Stomach (tissue), 9 donors: ENCODE measurements around the gene CSNK1G1. TPM values are rescaled to one million over a fixed set of nuclear protein-coding genes. Genes with fewer than 3 reads are reported as not detected.
"Not testable (repeated sequence)": the region's sequence is repeated elsewhere in the genome, so short reads cannot be mapped to it uniquely, and the experiment has no call there.

ENCODE experiments used
- DNase-seq, 2 donors: peaks; one replicate each; pipeline versions ENCODE4 v3.0.0 to v3.0.0-alpha.2; 2013 to 2019
- H3K27ac ChIP-seq, 5 donors: fragments of 200-600 bp in 4 of 5; sonication (generic) in 4 of 5; one replicate each; pipeline ENCODE4 v1.5.1; 2013 to 2019; ENCODE audit warnings: mild to moderate bottlenecking in 1 of 5, moderate library complexity in 1 of 5
- H3K27me3 ChIP-seq, 3 donors: fragments of 200-600 bp; sonication (generic); one replicate each; pipeline ENCODE4 v1.5.1; 2017 to 2019; ENCODE audit warnings: mixed run types in 1 of 3
- H3K36me3 ChIP-seq, 4 donors: fragments of 200-600 bp; sonication (generic); 1 replicate in 3 of 4; 2 replicates in 1 of 4; pipeline ENCODE4 v1.5.1; 2016 to 2019
- H3K4me1 ChIP-seq, 4 donors: fragments of 200-600 bp; sonication (generic); one replicate each; pipeline ENCODE4 v1.5.1; 2016 to 2019
- H3K4me3 ChIP-seq, 4 donors: fragments of 200-600 bp; sonication (generic) in 3 of 4; one replicate each; pipeline ENCODE4 v1.5.1; 2016 to 2019; ENCODE audit warnings: mild to moderate bottlenecking in 1 of 4
- H3K9me3 ChIP-seq, 4 donors: fragments of 200-600 bp; sonication (generic); one replicate each; pipeline ENCODE4 v1.5.1; 2016 to 2019
- CTCF ChIP-seq, 7 experiments: fragments of 450-650 bp in 4 of 7; fragments of 200-600 bp in 3 of 7; sonication (generic) in 3 of 7; IDR thresholded peaks; one replicate each; pipeline ENCODE4 v1.5.1; 2016 to 2019; ENCODE audit warnings: antibody characterized with exemption in 7 of 7, control low read depth in 2 of 7, mild to moderate bottlenecking in 1 of 7
- EP300 ChIP-seq: sonication (generic); formaldehyde crosslinking; IDR thresholded peaks from one replicate; pipeline ENCODE4 v1.6.1; 2017; ENCODE audit warnings: antibody characterized with exemption
- POLR2A ChIP-seq, 4 donors: fragments of 450-650 bp; IDR thresholded peaks; one replicate each; pipeline ENCODE4 v1.6.1; 2016; ENCODE audit warnings: antibody characterized with exemption in 4 of 4, control low read depth in 2 of 4, mild to moderate bottlenecking in 1 of 4, moderate library complexity in 1 of 4
- POLR2AphosphoS5 ChIP-seq, 3 donors: sonication (generic); formaldehyde crosslinking; IDR thresholded peaks; one replicate each; pipeline ENCODE4 v1.6.1; 2016; ENCODE audit warnings: antibody characterized with exemption in 3 of 3
- WGBS, 5 donors: extraction: QIAGEN DNeasy Blood & Tissue Kit in 3 of 5; methylation state at CpG; one replicate each; pipeline versions ENCODE4 v1.1.5 to v1.1.7; 2013 to 2018; 5-methylcytosine and 5-hydroxymethylcytosine counted together
- intact Hi-C: fragments of 100-400 bp; cut with DNase I; formaldehyde crosslinking; loops from one replicate; pipeline ENCODE4 v1.15.1; 2023; ENCODE audit warnings: low total_unique reads
- polyA plus RNA-seq, 3 donors: library from polyadenylated mRNA; stranded (reverse); fragments of 200-250 nt; gene quantifications; one replicate each; pipeline ENCODE4 v1.2.3, GENCODE V29; 2013
- total RNA-seq, 5 donors: library from RNA; depleted of rRNA; stranded (reverse); fragments of >200 nt; gene quantifications; one replicate each; pipeline versions ENCODE4 v1.1.0 to v1.2.3, GENCODE V29; 2014 to 2016
- donor health status: healthy with polysubstance abuse.
- donor health status: Bipolar disorder and iron deficiency.
- donor health status: healthy.

The CSNK1G1 gene
- total and polyA plus RNA-seq, 8 donors = 2.4 to 63.1 (median 5.4) TPM

DNA sequence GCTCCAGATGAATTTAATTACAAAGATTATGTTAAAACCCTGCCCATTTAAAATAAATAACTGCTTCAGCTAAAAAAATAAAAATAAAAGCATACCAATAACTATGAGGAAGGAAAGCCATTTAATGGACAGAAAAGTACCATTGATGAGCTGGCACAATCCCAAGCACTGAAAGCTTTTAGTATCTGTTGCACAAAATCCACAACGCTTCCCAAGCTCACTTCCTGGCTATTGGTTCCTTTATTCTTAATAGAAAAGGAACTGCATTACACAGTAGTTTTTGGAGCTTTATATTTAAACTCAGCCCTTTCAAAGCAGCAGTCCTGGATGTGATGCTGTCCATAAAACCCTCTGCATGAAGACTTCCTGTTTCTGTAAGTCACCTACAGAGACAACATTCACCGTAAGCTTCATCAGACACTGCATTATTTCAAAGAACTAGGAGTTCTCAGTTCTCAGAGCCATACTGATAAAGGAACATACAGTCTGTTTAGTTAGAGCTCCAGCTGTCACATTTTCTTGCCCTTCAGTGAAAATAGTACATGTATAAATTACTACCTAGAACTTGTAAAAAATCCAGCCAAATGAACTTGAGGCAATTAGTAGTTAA, 81.5 kb downstream of the CSNK1G1 start:
- no peak overlapping the region for H3K4me3 ChIP-seq
- DNase-seq = peak in 1 of 2 donors; percentile 30
- 54 to 73% (median 60%) methylated on average over 2 of the region's 2 CpGs for WGBS, 5 donors
- intact Hi-C loops = no loop called here
- no peaks in the 10 kb centered on the region for H3K27me3 ChIP-seq
- no peak overlapping the region for H3K27ac ChIP-seq
- no peaks in the 10 kb centered on the region for H3K36me3 ChIP-seq
- no peak for TF ChIP-seq EP300
- no peak for TF ChIP-seq CTCF (IDR thresholded peaks at IDR 0.05)
- H3K4me1 ChIP-seq = peaks cover 0 to 9% (median 2%) of the 10 kb centered on the region in 4 donors
- H3K9me3 ChIP-seq = no peaks in the 10 kb centered on the region

GRCh38 chr15:64267331-64267973, 88.5 kb downstream of the CSNK1G1 start:
- intact Hi-C loops = no loop called here
- Histone ChIP-seq H3K4me3 (no peak overlapping the region), H3K36me3 (no peaks in the 10 kb centered on the region), H3K27ac (no peak overlapping the region), H3K27me3 (no peaks in the 10 kb centered on the region), H3K9me3 (no peaks in the 10 kb centered on the region), H3K4me1 (no peaks in the 10 kb centered on the region)
- TF ChIP-seq POLR2AphosphoS5 (IDR thresholded peaks at IDR 0.05) (no peak), POLR2A (IDR thresholded peaks at IDR 0.05) (no peak), EP300 (no peak), CTCF (IDR thresholded peaks at IDR 0.05) (no peak)
- no peak for DNase-seq
- WGBS, 5 donors = 89 to 100% (median 92%) methylated on average over 1 of the region's 1 CpG

GRCh38 chr15:64265188-64265587, 90.8 kb downstream of the CSNK1G1 start:
- H3K4me1 ChIP-seq, H3K9me3 ChIP-seq, H3K4me3 ChIP-seq, H3K36me3 ChIP-seq, DNase-seq, H3K27me3 ChIP-seq, intact Hi-C loops, H3K27ac ChIP-seq: not testable (repeated sequence)
- 84 to 88% (median 85%) methylated on average over 1 of the region's 1 CpG for WGBS, 5 donors

GRCh38 chr15:64264502-64264901, 91.5 kb downstream of the CSNK1G1 start:
- DNase-seq = no peak
- no peaks in the 10 kb centered on the region for H3K4me1 ChIP-seq
- no peak overlapping the region for H3K4me3 ChIP-seq
- no peak overlapping the region for H3K27ac ChIP-seq
- no peaks in the 10 kb centered on the region for H3K9me3 ChIP-seq
- intact Hi-C loops = no loop called here
- no peaks in the 10 kb centered on the region for H3K36me3 ChIP-seq
- no peak for TF ChIP-seq POLR2AphosphoS5 (IDR thresholded peaks at IDR 0.05)
- H3K27me3 ChIP-seq = no peaks in the 10 kb centered on the region
- 85 to 94% (median 92%) methylated on average over 4 of the region's 4 CpGs for WGBS, 5 donors

GRCh38 chr15:64263567-64263966, 92.4 kb downstream of the CSNK1G1 start:
- H3K27ac ChIP-seq = no peak overlapping the region
- DNase-seq = no peak
- H3K4me3 ChIP-seq = no peak overlapping the region
- TF ChIP-seq EP300 = no peak
- no peaks in the 10 kb centered on the region for H3K9me3 ChIP-seq
- intact Hi-C loops = no loop called here
- no peaks in the 10 kb centered on the region for H3K36me3 ChIP-seq
- WGBS, 5 donors = 63 to 87% (median 80%) methylated on average over 2 of the region's 2 CpGs
- no peaks in the 10 kb centered on the region for H3K27me3 ChIP-seq
- H3K4me1 ChIP-seq = no peaks in the 10 kb centered on the region

DNA sequence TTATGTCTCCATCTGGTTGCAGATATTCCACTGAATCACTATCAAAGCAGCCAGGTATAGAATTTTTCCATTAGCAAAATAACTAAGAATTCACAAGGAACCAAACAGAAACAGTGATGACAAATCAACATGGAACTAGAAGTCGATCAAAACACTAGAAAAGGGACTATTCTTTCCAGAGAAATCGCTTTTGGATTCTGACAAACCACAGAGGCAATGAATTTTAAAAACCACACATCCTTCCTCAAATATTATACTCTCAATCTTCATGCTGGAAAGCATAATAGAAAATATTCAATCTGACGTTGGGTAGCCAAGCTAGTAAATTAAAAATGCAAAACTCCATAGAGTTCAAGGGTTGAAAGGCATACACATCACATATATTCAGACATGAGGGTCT, 99.9 kb downstream of the CSNK1G1 start:
- intact Hi-C loops = no loop called here
- no peak overlapping the region for H3K4me3 ChIP-seq
- no peak overlapping the region for H3K27ac ChIP-seq
- no peak for TF ChIP-seq EP300
- 85 to 95% (median 87%) methylated on average over 3 of the region's 3 CpGs for WGBS, 5 donors
- H3K9me3 ChIP-seq = no peaks in the 10 kb centered on the region
- peaks cover 0 to 16% (median 9%) of the 10 kb centered on the region in 4 donors for H3K36me3 ChIP-seq
- H3K27me3 ChIP-seq = no peaks in the 10 kb centered on the region
- DNase-seq = no peak
- peaks cover 0 to 8% (median 6%) of the 10 kb centered on the region in 4 donors for H3K4me1 ChIP-seq
